ENCODE results near the gene ARHGAP33.
"Not testable (repeated sequence)": the region's sequence is repeated elsewhere in the genome, so short reads cannot be mapped to it uniquely, and the experiment has no call there.

The ARHGAP33 gene

DNA sequence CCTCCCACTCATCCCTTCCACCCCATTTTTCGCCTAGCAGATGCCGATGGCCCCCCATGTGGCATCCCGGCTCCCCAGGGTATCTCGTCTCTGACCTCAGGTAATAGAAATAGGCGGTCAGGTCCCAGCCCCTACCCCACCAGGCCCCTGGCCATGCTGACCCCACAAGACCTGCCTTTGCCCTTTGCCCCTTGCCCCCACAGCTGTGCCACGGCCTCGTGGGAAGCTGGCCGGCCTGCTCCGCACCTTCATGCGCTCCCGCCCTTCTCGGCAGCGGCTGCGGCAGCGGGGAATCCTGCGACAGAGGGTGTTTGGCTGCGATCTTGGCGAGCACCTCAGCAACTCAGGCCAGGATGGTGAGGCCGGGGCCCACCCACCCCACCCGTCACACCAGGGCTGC is 5.4 kb downstream of the ARHGAP33 start:
- no peak for DNase-seq

DNA sequence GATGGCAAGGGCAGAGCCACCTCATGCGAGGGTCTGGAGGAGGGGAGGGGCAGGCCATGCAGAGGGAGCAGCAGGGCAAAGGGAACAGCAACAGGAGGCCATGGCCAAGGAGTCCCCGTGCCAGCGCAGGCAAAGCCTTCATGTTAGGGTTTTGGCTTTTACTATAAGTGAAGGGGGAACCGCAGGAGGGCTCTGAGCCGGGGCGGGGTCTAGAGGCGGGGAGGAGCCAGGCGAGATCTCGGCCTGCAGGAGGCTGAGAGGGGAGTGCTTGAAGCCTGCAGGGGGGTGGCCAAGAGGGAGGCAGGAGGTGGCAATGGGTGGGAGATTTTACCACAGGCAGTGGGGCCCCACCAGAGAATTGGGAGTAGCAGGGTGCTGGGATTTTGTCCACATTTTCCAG is 6.3 kb downstream of the ARHGAP33 start:
- no peak for DNase-seq

DNA sequence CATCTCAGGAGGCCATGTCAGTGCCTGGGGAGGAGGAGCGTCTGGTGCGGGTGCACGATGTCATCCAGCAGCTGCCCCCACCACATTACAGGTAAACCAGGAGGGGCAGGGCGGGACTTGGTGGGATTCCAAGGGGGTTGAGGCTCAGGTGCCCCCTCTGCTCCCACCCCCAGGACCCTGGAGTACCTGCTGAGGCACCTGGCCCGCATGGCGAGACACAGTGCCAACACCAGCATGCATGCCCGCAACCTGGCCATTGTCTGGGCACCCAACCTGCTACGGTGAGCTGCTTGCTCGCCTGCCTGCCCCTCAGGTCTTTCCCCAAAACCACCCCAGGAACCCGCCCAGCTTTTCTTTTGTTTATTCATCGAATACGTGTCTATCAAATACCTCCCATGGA is 7.2 kb downstream of the ARHGAP33 start:
- DNase-seq = no peak

DNA sequence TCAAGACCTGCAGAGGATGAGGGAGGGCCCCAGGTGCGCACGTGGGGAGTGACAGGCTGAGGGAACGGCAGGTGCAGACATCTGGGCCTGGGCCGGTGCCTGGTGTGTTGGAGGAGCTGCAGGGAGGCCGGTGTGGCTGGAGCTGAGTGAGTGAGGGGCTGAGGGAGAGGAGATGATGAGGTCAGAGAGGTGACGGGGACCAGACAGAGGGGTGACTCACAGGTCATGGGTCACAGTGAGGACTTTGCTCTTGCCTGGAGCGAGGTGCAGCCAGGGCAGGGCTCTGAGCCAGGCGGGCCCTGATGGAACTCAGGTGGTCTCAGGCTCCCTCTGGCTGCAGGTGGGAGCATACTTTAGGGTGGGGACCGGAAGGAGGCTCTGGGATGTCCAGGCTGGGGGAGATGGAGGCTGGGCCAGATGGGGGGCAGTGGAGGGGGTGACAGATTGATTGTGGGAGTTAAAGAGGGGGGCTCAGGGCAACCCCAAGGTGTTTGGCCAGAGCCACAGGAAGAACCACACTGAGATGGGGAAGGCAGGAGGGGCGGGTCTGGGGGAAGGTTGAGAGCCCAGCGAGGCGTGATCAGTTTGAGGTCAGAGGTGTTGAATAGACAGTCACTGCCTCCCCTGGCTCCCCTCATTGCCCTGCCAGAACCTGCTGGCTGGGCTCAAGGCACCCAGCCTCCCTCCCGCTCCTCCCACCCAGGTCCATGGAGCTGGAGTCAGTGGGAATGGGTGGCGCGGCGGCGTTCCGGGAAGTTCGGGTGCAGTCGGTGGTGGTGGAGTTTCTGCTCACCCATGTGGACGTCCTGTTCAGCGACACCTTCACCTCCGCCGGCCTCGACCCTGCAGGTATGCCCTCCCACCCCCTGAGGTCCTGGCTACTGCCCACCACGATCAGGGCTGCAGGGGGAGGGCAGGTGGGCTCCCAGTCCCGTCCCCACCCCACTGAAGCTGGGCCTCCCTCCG is 8.4 kb downstream of the ARHGAP33 start:
- DNase-seq = no peak

DNA sequence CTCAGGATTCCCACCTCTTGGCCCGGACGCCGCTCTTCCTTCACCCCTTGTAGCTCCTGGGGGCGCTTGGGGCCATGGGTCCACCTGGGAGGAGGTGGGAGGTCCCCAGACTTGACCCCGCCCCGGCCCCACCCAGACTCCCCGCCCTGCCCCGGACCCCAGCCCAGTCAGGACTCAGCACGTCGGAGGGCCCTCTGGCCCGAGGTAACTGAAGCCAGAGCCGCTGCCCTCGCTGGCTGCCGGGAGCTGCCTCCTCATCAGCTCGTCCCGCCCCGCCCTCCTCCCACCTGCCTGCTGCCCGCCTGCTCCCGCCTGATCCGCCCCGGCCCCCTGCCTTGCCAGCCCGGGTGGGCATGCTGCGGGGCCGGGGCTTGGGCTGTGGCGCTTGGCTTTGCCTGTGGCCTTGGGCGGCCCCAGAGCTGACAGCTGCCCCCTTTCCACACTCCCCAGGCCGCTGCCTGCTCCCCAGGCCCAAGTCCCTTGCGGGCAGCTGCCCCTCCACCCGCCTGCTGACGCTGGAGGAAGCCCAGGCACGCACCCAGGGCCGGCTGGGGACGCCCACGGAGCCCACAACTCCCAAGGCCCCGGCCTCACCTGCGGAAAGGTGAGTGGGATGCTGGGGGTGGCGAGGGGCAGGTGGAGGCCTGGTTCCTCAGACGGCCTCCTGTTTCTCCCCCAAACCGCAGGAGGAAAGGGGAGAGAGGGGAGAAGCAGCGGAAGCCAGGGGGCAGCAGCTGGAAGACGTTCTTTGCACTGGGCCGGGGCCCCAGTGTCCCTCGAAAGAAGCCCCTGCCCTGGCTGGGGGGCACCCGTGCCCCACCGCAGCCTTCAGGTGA is 9.4 kb downstream of the ARHGAP33 start:
- DNase-seq = no peak

DNA sequence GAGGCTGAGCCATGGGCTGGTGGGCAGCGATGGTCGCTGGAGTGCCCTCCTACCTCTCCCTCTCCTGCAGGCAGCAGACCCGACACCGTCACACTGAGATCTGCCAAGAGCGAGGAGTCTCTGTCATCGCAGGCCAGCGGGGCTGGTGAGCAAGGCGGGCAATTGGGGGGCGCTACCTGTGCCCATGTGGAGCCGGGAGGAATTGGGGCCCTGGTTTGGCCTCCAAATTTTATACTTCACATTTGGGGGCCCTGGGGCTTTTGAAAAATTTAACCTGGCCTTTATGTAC is 9.9 kb downstream of the ARHGAP33 start:
- DNase-seq = no peak

DNA sequence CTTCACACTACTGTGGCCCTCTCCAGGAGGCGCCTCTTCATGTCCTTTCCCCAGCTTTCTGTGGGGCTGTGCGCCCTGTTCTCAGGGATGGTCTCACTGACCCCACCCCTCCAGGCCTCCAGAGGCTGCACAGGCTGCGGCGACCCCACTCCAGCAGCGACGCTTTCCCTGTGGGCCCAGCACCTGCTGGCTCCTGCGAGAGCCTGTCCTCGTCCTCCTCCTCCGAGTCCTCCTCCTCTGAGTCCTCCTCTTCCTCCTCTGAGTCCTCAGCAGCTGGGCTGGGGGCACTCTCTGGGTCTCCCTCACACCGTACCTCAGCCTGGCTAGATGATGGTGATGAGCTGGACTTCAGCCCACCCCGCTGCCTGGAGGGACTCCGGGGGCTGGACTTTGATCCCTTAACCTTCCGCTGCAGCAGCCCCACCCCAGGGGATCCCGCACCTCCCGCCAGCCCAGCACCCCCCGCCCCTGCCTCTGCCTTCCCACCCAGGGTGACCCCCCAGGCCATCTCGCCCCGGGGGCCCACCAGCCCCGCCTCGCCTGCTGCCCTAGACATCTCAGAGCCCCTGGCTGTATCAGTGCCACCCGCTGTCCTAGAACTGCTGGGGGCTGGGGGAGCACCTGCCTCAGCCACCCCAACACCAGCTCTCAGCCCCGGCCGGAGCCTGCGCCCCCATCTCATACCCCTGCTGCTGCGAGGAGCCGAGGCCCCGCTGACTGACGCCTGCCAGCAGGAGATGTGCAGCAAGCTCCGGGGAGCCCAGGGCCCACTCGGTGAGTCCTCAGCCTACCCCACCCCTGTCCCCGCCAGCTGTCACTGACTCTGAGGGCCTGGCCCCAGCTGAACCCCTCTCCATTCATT is 11.2 kb downstream of the ARHGAP33 start:
- DNase-seq = no peak

DNA sequence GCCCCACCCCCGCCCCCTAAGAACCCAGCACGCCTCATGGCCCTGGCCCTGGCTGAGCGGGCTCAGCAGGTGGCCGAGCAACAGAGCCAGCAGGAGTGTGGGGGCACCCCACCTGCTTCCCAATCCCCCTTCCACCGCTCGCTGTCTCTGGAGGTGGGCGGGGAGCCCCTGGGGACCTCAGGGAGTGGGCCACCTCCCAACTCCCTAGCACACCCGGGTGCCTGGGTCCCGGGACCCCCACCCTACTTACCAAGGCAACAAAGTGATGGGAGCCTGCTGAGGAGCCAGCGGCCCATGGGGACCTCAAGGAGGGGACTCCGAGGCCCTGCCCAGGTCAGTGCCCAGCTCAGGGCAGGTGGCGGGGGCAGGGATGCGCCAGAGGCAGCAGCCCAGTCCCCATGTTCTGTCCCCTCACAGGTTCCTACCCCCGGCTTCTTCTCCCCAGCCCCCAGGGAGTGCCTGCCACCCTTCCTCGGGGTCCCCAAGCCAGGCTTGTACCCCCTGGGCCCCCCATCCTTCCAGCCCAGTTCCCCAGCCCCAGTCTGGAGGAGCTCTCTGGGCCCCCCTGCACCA is 11.9 kb downstream of the ARHGAP33 start:
- no peak for DNase-seq

DNA sequence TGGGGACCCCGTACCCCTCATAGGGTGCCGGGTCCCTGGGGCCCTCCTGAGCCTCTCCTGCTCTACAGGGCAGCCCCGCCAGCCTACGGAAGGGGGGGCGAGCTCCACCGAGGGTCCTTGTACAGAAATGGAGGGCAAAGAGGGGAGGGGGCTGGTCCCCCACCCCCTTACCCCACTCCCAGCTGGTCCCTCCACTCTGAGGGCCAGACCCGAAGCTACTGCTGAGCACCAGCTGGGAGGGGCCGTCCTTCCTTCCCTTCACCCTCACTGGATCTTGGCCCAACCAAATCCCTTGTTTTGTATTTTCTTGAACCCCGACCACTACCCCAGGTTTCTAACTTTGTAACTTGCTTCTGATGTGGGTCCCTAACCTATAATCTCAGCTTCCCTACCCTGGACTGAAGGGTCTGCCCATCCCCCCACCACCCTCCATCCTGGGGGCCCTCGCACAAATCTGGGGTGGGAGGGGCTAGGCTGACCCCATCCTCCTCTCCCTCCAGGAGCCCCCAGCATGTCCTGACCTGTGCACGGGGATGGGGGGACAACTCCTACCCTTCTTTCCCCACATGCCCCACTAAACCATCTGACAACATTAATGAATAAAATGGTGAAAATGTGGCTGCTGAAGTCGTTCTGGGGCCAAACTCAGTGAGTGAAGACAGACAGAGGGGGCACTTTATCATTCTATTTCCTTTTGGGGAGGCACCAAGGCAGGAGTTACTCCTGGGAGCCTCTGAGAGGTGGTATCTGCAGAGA is 13.0 kb downstream of the ARHGAP33 start:
- DNase-seq = no peak

DNA sequence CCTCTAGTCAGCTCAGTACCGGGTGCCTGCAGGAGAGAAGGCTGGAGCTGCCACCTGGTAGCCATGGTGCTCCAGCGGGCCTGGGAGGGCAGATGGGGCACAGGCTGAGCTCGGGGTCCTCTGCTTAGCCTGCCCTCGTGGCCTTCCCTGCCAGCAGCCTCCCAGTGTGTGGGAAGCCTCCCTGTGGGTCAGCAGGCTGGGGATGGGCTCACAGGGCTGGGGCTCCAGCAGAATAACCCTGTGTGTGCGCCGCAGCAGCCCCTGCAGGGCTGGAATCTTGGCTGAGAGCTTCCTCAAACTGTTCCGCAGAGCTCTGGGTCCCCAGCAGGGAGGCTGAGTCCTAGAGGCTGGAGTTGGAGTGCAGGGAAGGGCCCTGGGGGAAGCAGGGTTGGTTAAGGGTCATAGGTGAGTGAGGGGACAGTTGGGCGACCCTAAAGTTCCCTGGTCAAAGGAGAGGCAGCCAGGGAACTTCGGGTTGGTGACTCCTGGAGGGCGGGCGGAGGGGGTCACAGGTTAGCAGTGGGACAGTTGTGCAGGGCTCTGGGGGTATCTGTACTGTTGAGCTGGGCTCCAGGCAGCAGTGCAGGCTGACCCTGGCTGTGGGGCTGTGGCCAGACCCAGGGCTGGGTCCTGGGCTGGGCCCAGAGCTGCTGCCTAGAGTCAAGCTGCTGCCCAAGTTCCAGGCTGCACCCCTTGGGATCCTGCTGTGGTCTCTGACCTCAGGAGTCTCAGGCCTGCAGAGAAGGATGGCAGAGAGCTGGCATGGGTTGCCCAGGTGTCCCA is 14.0 kb downstream of the ARHGAP33 start:
- DNase-seq = no peak

DNA sequence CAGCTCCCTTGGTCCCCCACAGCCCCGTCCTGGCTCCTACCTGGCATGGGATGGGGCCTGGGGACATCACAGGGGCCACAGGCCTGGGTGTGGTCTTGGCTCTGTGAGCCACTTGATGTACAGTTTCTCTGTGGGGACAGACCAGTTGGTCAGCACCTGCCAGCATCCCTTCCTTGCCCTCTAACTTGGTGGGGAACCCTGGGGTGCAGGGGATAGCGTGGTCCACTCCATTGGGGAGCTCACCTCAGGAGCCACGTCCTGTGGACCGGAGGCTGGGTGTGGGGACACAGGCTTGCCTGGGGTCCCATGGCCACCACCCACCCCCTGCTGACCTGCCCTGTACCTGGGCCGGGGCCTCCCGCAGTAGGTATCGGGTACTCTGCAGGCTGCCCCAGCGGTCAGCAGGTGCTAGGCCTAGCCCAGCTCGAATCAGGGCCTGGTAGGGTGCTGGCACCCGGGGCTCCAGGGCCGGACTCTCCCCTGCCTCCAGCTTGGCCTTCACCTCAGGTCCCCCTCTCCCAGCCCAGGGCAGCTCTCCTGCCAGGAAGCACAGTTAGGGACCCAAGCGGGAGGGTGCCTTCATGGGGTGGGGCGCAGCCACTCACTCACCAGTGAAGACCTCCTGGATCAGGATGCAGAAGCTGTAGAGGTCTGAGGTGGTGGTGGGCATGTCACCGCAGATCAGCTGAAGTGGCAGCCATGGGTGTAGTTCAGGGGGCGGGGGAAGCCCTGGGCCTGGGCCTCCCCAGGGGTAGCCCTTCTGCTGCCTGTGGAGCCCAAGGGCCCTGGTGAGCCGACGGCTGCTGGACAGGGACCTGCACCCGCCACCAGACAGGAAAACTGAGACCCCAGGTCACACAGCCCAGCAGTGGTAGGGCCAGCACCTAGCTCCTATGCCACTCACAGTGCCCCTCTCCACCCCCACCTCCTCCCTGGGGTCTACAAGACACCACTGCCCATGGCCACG is 14.9 kb downstream of the ARHGAP33 start:
- DNase-seq = no peak

DNA sequence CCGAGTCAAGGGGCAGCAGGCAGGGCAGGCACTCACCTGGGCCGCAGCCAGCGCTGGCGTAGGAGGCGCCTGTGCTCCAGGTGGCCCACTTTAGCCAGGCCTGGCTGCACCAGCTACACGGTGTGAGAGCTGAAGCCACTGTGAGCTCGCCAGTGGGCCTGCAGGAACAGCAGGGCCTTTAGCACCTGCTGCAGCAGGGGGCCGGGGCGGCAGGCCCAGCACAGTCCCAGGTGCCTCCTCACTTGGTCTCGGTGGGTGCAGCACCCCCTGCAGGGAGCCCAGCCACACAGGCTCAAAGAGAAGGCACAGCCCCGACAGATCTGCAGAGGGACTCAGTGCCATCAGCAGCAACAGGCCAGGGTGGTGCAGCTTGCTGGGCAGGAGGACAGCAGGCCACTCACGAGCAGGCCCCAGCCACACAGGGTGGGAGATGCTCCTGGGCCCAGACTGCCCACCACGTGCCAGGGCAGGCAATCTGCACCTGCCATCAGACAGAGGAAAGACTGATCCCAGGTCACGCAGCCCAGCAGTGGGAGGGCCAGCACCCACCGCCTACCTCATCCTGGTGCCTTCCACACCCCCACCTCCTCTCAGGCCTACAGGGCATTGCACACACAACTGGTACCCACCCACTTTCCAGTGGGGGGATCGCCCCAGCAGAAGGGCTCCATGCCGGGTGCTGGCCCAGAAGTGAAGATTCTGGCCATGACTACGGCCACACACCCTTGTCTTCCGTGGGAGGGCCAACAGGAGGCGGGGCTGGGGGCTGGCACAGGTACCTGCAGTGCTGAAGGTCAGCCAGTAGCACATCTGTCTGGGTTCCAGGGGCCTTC is 15.8 kb downstream of the ARHGAP33 start:
- peak; percentile 91 for DNase-seq

DNA sequence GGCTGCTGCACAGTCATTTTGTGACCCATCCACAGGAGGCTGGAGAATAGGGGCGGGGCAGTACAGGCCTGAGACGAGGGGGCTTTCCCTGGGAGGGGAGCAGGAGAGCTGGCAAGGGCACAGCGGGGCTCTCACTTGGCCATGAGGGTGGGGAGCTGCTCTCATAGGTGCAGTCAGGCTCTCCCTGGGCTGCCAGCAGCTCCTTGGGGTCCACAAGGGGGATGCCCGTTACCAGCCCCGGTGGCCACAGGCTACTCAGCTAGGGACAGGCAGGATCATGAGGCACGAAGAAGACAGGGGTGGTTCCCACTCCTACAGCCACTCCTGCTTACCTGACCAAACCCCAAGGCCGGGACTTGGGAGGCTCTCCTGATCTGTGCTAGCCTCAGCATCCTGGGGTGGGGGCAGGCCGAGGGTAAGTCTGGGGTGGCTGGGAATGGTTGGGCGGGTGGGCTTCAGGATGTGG is 16.5 kb downstream of the ARHGAP33 start:
- no peak for DNase-seq

DNA sequence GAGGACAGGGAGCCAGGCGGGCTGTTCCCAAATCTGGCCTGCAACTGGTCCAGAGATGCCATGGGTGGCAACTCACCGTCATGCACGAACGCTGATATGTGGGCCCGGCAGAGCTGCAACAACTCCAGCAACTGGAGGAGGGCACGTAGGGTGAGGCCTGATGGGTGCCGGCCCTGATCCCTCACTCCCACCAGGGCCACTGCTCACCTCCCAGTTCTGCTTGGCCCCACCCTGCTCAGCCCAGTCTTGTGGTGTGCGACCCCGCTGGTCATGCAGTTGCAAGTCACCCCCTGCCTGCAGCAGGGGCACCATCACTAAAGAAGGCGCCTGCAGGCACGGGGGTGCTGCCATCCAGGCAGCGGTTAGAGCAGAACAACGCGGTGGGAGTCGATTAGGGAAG is 16.9 kb downstream of the ARHGAP33 start:
- no peak for DNase-seq

DNA sequence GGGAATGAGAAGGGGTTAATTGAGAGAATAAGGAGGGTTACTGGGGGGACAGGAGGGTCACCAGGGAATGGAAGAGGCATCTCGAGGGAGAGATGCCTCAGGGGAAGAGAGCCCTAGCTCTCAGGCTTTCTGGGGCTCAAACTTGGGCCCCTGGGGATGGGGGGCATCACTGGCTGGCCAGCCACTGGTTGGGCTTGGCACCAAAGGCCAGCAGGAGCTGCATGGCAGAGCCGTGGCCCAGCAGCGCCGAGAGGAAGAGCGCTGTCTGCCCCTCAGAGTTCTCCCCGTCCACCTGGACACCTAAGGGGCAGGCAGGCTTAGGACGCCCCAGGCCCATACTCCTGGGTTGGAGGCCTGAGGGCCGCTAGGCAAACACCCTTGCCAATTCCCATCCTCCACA is 17.5 kb downstream of the ARHGAP33 start:
- DNase-seq = no peak

DNA sequence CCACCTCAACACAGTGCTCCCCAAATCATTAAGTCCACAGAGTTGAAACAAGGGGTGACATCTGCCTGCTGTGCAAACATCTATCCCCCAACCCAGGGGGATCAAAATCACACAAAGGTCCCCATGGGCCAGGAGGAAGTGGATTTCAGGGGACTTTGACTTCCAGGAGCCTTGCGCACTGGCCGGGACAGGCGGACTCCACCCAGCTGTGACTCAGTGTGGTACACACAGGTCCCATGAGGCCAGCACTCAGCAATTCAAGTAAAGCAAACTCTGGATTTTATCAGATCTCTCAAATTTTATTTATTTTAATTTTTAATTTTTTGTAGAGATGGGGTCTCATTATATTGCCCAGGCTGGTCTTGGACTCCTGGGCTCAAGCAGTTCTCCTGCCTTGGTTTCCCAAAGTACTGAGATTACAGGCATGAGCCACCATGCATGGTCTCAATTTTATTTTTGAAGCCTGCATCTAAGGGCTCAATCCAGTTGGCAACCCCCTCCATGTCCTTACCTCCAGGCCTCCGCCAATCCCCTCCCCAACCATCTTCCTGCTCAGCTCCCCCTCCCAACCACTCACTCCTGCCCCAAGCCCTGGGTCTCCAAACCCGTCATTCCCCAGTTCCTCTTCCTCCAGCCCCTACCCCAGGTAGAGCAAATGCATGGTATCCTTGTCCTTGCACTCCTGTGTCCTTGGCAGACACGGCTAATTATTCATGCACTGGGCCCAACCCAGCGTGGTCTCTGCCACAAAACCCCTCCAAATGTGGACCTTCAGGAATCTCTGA is 18.2 kb downstream of the ARHGAP33 start:
- DNase-seq = no peak

DNA sequence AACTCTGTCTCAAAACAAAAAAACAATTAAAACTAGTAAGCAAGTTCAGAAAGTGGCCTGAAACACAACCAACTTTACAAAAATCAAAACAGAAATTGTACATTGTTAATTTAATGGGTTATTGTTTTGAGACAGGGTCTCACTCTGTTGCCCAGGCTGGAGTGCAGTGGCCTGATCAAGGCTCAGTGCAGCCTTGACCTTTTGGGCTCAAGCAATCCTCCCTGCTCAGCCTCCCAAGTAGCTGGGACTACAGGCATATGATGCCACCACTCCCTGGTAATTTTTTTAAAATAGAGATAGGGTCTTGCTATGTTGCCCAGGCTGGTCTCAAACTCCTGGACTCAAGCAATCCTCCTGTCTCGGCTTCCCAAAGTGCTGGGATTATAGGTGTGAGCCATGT is 20.2 kb downstream of the ARHGAP33 start:
- not testable (repeated sequence) for DNase-seq
